Tibial nerve (tissue), 3 donors: Measurements from ENCODE around the gene AFAP1.

Experiments
- EP300 ChIP-seq, 2 donors: sonication (generic); formaldehyde crosslinking; IDR thresholded peaks; one replicate each; pipeline ENCODE4 v1.6.1; 2017; ENCODE audit warnings: antibody characterized with exemption in 2 of 2, mild to moderate bottlenecking in 1 of 2
- POLR2A ChIP-seq, 2 donors: fragments of 450-650 bp; IDR thresholded peaks; one replicate each; pipeline ENCODE4 v1.6.1; 2017; ENCODE audit warnings: antibody characterized with exemption in 2 of 2, mild to moderate bottlenecking in 2 of 2, moderate library complexity in 2 of 2

- TF ChIP-seq POLR2A (IDR thresholded peaks at IDR 0.05) (no peak), EP300 (IDR thresholded peaks at IDR 0.05) (no peak)
Measured at GRCh38 chr4:7745301-7745885, 194.3 kb downstream of the AFAP1 start.
